NT2/D1 (cell line): ENCODE results near the gene MAP2K5.

Experiments used
- DNase-seq: peaks from one replicate; pipeline ENCODE4 v3.0.0-alpha.2; 2011; ENCODE audit warnings: low read depth, low spot score
- H3K27me3 ChIP-seq: 2 replicates; pipeline ENCODE4 v1.6.0; 2011; ENCODE audit warnings: mild to moderate bottlenecking; ENCODE audit not compliant: insufficient read length, insufficient read depth
- H3K36me3 ChIP-seq: 2 replicates; pipeline ENCODE4 v1.6.1; 2011; ENCODE audit warnings: mild to moderate bottlenecking, low read length, mixed read lengths; ENCODE audit not compliant: insufficient read depth, insufficient read length
- H3K4me1 ChIP-seq: 2 replicates; pipeline ENCODE4 v1.5.1; 2011; ENCODE audit not compliant: insufficient read depth, insufficient read length
- H3K4me3 ChIP-seq: 2 replicates; pipeline ENCODE4 v1.5.1; 2011; ENCODE audit warnings: low read depth; ENCODE audit not compliant: insufficient read length
- H3K9ac ChIP-seq: 2 replicates; pipeline ENCODE4 v1.6.0; 2011; ENCODE audit warnings: low read depth; ENCODE audit not compliant: insufficient read length
- H3K9me3 ChIP-seq: 2 replicates; pipeline ENCODE4 v1.5.1; 2011; ENCODE audit warnings: mild to moderate bottlenecking, low read length; ENCODE audit not compliant: insufficient read depth
- SUZ12 ChIP-seq: IDR thresholded peaks from 2 replicates; pipeline ENCODE4 v1.6.1; 2011; ENCODE audit not compliant: insufficient read length, insufficient read depth; ENCODE audit errors: extremely low read depth
- YY1 ChIP-seq: IDR thresholded peaks from 2 replicates; pipeline ENCODE4 v1.6.1; 2011; ENCODE audit not compliant: insufficient read length, insufficient read depth
- ZNF274 ChIP-seq: IDR thresholded peaks from 2 replicates; pipeline ENCODE4 v1.6.1; 2011; ENCODE audit warnings: mild to moderate bottlenecking, low read depth, low read length

Gene MAP2K5

GRCh38 chr15:67824197-67824968, 281.9 kb downstream of the MAP2K5 start:
- no peak for DNase-seq
- Histone ChIP-seq H3K4me1 (peaks cover 27% of the 10 kb centered on the region), H3K4me3 (no peak overlapping the region), H3K9ac (no peak overlapping the region), H3K9me3 (peaks cover 5% of the 10 kb centered on the region; the same call in 1 of the 2 replicates), H3K27me3 (peaks cover 99% of the 10 kb centered on the region), H3K36me3 (no peaks in the 10 kb centered on the region)
- TF ChIP-seq YY1 (no peak), SUZ12 (peak; percentile 25), ZNF274 (no peak)

- Histone ChIP-seq H3K9ac (peak within 1 kb of the TSS; percentile 32), H3K9me3 (peaks cover 5% of the 10 kb centered on the region; the same call in 1 of the 2 replicates), H3K4me1 (peaks cover 27% of the 10 kb centered on the region), H3K4me3 (peak within 1 kb of the TSS; percentile 12), H3K36me3 (no peaks in the 10 kb centered on the region), H3K27me3 (peaks cover 99% of the 10 kb centered on the region)
- no peak for DNase-seq
- TF ChIP-seq SUZ12 (peak; percentile 10), ZNF274 (no peak)
These were observed 282.7 kb downstream of the MAP2K5 start, which contains the start of gene SKOR1 for GRCh38 chr15:67824976-67825880. TSS of gene SKOR1 (plus strand) at chr15:67825509. CDS start at chr15:67825603, 94 bp downstream.

DNA sequence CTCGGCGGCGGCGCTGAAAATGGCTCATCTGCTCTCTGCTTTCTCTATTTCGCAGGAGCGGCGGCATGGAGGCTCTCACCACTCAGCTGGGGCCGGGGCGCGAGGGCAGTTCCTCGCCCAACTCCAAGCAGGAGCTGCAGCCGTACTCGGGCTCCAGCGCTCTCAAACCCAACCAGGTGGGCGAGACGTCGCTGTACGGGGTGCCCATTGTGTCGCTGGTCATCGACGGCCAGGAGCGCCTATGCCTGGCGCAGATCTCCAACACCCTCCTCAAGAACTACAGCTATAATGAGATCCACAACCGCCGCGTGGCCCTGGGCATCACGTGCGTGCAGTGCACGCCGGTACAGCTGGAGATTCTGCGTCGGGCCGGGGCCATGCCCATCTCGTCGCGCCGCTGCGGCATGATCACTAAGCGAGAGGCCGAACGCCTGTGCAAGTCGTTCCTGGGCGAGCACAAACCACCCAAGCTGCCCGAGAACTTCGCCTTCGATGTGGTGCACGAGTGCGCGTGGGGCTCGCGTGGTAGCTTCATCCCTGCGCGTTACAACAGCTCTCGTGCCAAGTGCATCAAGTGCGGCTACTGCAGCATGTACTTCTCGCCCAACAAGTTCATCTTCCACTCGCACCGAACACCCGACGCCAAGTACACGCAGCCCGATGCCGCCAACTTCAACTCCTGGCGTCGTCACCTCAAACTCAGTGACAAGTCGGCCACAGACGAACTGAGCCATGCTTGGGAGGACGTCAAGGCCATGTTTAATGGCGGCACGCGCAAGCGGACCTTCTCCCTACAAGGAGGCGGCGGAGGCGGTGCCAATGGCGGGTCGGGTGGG, 283.6 kb downstream of the MAP2K5 start:
- TF ChIP-seq YY1, result no peak
- peak; percentile 97 for TF ChIP-seq SUZ12
- no peak for TF ChIP-seq ZNF274
- peak overlapping the region; percentile 12 for H3K4me3 ChIP-seq
- H3K36me3 ChIP-seq, result no peaks in the 10 kb centered on the region
- peaks cover 10% of the 10 kb centered on the region; the same call in 1 of the 2 replicates for H3K9me3 ChIP-seq
- peak overlapping the region; percentile 32 for H3K9ac ChIP-seq
- peaks cover 30% of the 10 kb centered on the region for H3K4me1 ChIP-seq
- peaks cover 99% of the 10 kb centered on the region for H3K27me3 ChIP-seq
- no peak for DNase-seq

DNA sequence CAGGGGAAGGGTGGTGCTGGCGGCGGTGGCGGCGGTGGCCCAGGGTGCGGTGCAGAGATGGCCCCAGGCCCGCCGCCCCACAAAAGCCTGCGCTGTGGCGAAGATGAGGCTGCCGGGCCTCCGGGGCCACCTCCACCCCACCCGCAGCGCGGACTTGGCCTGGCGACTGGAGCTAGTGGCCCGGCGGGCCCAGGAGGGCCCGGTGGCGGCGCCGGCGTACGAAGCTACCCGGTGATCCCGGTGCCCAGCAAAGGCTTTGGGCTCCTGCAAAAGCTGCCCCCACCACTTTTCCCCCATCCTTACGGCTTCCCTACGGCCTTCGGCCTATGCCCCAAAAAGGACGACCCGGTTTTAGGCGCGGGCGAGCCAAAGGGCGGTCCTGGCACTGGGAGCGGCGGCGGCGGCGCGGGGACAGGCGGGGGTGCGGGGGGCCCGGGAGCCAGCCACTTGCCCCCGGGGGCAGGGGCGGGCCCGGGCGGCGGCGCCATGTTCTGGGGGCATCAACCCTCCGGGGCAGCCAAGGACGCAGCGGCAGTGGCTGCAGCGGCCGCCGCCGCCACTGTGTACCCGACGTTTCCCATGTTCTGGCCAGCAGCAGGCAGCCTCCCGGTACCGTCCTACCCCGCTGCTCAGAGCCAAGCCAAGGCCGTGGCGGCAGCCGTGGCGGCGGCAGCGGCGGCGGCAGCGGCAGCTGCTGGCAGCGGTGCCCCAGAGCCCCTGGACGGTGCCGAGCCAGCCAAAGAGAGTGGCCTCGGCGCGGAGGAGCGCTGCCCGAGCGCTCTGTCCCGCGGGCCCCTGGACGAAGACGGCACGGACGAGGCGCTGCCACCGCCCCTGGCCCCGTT, 284.4 kb downstream of the MAP2K5 start:
- H3K4me1 ChIP-seq, result peaks cover 24% of the 10 kb centered on the region
- peaks cover 10% of the 10 kb centered on the region; the same call in 1 of the 2 replicates for H3K9me3 ChIP-seq
- peak; percentile 60 for TF ChIP-seq SUZ12
- TF ChIP-seq YY1, result no peak
- H3K4me3 ChIP-seq, result no peak overlapping the region
- DNase-seq, result no peak
- no peak overlapping the region for H3K9ac ChIP-seq
- peaks cover 98% of the 10 kb centered on the region for H3K27me3 ChIP-seq
- no peaks in the 10 kb centered on the region for H3K36me3 ChIP-seq

GRCh38 chr15:67827562-67828277, 285.2 kb downstream of the MAP2K5 start:
- peak overlapping the region; percentile 18 for H3K4me3 ChIP-seq
- peaks cover 10% of the 10 kb centered on the region; the same call in 1 of the 2 replicates for H3K9me3 ChIP-seq
- TF ChIP-seq ZNF274 (no peak), SUZ12 (peak; percentile 43), YY1 (no peak)
- no peak for DNase-seq
- no peaks in the 10 kb centered on the region for H3K36me3 ChIP-seq
- no peak overlapping the region for H3K9ac ChIP-seq
- H3K27me3 ChIP-seq, result peaks cover 98% of the 10 kb centered on the region
- peaks cover 28% of the 10 kb centered on the region for H3K4me1 ChIP-seq
